D721Med (cell line): ENCODE results near the gene ENTPD1.

Source experiments
- DNase-seq: peaks from one replicate; pipeline ENCODE4 v3.0.0; 2011; ENCODE audit warnings: low spot score; ENCODE audit not compliant: insufficient read length
- FAIRE-seq: peaks from 2 replicates; lab custom pipeline; 2011; peaks lifted over from hg19 to GRCh38; lab: Jason Lieb, UNC
- TF ChIP-seq, protein P1 (sequence below): IDR thresholded peaks from 2 replicates; pipeline ENCODE4 v1.5.1; 2012; ENCODE audit warnings: mild to moderate bottlenecking, control low read depth; ENCODE audit not compliant: insufficient read depth; ENCODE audit errors: missing control alignments

Gene ENTPD1

DNA sequence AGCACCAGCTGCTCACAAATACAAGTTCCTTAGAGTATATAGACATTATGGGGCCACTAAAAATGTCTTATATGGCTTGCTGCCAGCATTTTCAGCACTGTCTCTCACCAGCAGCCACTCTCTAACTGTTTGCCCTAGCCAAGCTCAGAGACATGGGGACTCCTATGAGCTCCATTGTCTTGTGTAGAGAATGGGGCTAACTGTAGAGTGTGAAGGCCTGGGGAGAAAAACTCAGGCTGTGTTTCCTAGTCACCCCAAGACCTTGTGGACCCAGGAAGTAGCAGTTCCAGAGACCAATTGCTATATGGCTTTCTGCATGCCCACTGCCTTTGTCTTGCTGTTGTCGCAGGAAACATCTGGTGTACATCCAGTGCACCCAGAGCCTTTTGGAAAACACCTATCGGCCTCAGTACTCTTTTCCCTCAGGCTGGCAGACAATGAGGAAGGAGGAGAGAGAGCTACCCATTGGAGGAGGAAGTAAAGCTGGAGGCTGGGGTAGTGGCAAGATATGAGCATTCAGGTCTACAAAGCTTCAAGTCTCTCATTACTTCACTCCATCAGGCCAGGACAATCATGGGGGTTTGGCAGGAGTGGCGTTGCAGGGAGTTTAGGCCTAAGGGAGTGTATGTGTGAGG, 28.4 kb downstream of the ENTPD1 start:
- DNase-seq (no peak), FAIRE-seq (no peak)
- TF ChIP-seq, protein P1, sequence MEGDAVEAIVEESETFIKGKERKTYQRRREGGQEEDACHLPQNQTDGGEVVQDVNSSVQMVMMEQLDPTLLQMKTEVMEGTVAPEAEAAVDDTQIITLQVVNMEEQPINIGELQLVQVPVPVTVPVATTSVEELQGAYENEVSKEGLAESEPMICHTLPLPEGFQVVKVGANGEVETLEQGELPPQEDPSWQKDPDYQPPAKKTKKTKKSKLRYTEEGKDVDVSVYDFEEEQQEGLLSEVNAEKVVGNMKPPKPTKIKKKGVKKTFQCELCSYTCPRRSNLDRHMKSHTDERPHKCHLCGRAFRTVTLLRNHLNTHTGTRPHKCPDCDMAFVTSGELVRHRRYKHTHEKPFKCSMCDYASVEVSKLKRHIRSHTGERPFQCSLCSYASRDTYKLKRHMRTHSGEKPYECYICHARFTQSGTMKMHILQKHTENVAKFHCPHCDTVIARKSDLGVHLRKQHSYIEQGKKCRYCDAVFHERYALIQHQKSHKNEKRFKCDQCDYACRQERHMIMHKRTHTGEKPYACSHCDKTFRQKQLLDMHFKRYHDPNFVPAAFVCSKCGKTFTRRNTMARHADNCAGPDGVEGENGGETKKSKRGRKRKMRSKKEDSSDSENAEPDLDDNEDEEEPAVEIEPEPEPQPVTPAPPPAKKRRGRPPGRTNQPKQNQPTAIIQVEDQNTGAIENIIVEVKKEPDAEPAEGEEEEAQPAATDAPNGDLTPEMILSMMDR = no peak

DNA sequence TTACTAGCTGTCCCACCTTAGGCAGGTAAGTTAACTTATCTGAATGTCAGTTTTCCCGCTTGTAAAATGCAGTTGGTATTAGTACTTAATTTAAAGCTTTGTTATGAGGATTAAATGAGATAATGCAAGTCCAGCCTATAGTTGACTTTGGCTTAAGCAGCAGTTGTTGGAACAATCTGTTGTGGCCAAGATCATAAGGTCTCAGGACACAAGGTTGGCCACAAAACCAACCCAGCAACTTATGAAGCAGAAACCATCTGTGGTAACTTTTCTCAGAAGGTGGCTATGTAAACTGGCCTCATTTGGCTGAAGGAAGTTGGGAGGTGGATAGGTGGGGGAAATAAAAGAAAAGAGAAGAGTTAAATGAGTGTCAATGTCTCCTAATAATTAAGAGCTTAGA, 29.4 kb downstream of the ENTPD1 start:
- DNase-seq (no peak), FAIRE-seq (no peak)
- TF ChIP-seq, protein P1 = no peak

DNA sequence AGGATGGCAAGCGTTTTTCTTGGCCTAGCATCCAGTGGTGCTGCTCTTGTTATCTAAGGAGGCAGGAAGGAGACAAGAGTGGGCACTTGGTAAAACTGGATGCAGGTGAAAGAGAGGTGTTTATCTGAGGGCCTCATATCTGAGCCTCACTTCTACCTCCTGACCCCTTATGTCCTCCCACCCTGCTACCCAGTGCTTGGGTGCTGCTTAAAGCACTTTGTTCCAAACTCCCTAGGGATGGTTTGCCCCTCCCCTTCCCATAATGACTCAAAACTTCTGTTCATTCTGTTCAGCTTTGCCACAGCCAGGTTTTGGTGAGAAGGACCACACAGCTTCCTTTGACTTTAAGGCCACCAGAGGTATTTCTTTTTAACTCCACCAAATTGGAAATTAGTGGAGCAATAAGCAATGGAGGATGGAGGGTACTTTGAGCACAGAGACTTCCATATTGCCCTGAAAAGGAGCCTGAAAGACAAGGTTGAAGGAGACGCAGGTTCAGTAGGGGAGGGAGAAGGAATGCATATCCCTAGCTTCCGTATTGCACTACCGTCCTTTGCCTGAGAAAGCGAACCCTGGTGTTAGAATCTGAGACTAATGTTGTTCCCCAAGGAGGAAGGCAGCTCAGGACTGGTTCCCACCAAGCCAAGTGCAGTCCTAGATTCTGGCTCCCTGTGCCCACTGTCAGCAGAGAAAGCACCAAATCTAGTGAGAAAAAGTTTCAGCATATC, 30.1 kb downstream of the ENTPD1 start:
- DNase-seq (no peak), FAIRE-seq (no peak)
- TF ChIP-seq, protein P1 = no peak

DNA sequence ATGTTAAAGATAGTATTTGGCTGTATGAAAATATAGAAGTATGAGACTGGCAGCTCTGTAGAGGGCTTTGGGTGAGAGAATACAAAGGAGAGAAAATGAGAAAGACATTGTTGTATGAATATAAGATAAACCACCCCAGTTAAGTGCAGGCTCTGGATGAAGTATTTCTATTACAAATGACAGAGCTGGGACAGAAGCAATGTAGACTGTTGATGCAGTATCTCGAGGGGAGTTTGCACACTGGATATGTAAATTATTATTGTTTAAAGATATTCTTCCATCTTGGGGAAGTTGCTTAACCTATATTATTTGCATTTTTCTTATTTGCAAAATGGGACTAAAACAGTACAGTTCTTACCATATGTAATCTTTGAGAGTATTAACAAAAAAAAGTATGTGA, 31.5 kb downstream of the ENTPD1 start:
- TF ChIP-seq, protein P1 = no peak
- no peak for FAIRE-seq
- DNase-seq = no peak

DNA sequence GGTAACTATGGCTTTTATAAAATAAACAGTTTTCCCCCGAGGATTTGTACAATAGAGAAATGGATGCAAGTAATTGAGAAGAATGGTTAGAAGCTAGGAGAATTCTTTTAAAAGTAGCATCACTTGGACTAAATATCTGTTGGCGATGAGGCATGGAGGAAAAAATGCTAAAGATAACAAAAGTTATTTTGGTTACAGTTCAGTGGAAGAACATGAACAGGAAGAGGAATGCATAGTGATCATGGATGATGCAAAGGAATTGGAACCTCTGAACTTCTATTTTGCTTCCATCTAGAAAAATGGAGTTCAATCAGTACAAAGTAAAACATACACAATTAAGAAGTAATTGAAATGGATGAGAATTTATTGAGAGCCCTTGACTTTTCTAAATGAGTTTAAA, 32.9 kb downstream of the ENTPD1 start:
- FAIRE-seq (no peak), DNase-seq (no peak)
- TF ChIP-seq, protein P1 = no peak

DNA sequence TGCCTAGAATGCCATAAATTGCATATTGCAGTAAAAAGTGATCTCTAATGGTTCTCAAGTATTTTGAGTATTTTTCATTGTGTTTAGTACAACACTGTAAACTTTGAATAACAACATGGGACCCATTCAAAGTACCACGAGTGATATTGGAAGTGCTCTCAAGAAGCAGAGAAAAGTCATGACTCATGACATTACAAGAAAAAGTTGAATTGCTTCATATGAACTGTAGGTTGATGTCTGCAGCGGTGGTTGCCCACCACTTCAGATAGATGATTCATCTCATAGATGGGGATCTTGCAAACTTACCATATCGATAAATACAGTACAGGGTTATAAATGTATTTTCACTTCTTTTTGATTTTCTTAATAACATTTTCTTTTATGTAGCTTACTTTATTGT, 33.9 kb downstream of the ENTPD1 start:
- FAIRE-seq (no peak), DNase-seq (no peak)
- TF ChIP-seq, protein P1 = no peak

DNA sequence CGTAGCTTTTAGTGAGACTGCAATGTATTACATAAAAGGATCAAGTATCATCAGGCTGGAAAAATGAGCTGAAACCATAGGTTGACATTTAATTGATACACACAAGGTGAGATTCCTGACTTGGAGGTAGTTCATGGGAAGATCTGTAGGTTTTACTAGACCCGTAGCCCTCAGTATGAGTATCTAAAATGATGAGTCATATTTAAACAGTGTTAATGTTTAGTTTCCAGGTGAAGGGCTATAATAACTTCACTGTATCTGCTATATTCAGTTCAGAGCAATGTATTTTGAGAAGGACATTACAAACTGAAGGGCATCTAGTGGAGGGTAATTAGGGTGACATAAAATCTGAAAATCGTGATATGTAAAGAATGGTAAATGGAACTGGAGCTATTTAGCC, 35.0 kb downstream of the ENTPD1 start:
- no peak for DNase-seq
- TF ChIP-seq, protein P1 = no peak
- FAIRE-seq = no peak
